Activated T-helper 2 cell treated with anti-CD3 and anti-CD28 coated beads, Interferon-gamma antibody, Interleukin-2, Interleukin-4, amounts not matched to agents 10 μg/mL and 5 μg/mL and 100 μg/mL, durations not matched to agents 14 hours and 24 hours and 36 hours (primary cell): ENCODE measurements around the gene TAF11L7. TPM values are rescaled to one million over a fixed set of nuclear protein-coding genes. Genes with fewer than 3 reads are reported as not detected.
"Not testable (repeated sequence)": the region's sequence is repeated elsewhere in the genome, so short reads cannot be mapped to it uniquely, and the experiment has no call there.

Experiments used
- DNase-seq: peaks from one replicate; pipeline ENCODE4 v3.0.0; 2021; ENCODE audit warnings: low spot score
- H3K27ac Mint-ChIP-seq: one replicate; pipeline ENCODE4 v1.8.0; 2021; ENCODE audit warnings: mixed read lengths
- H3K27me3 Mint-ChIP-seq: one replicate; pipeline ENCODE4 v1.8.0; 2021; ENCODE audit warnings: low read depth, mixed read lengths
- H3K36me3 Mint-ChIP-seq: one replicate; pipeline ENCODE4 v1.8.0; 2021; ENCODE audit warnings: low read depth, mixed read lengths
- H3K4me1 Mint-ChIP-seq: one replicate; pipeline ENCODE4 v1.8.0; 2021; ENCODE audit warnings: low read depth, mixed read lengths
- H3K4me3 Mint-ChIP-seq: one replicate; pipeline ENCODE4 v1.8.0; 2021; ENCODE audit warnings: low read depth, mild to moderate bottlenecking, moderate library complexity, mixed read lengths
- H3K9me3 Mint-ChIP-seq: one replicate; pipeline ENCODE4 v1.8.0; 2021; ENCODE audit warnings: mixed read lengths
- intact Hi-C: fragments of 100-400 bp; cut with micrococcal nuclease; formaldehyde crosslinking; loops from one replicate; pipeline ENCODE4 v1.15.1; 2023
- total RNA-seq: library from RNA; stranded (reverse); gene quantifications from 2 replicates; pipeline ENCODE4 v1.2.3, GENCODE V29; 2022

TAF11L7 gene
- not detected in 2 replicates for total RNA-seq

- H3K27me3 Mint-ChIP-seq, H3K27ac Mint-ChIP-seq, H3K4me3 Mint-ChIP-seq, intact Hi-C loops, H3K36me3 Mint-ChIP-seq, DNase-seq, H3K4me1 Mint-ChIP-seq, H3K9me3 Mint-ChIP-seq: not testable (repeated sequence)
Measured at GRCh38 chr5:17585658-17586057, at the start of gene TAF11L7. TSS of gene TAF11L7 (minus strand) at chr5:17585758.

- intact Hi-C loops: no loop called here
- Mint-ChIP-seq H3K36me3 (no peaks in the 10 kb centered on the region), H3K27me3 (no peaks in the 10 kb centered on the region), H3K9me3 (peaks cover 39% of the 10 kb centered on the region), H3K4me3 (no peak within 1 kb of the TSS), H3K4me1 (no peaks in the 10 kb centered on the region), H3K27ac (no peak within 1 kb of the TSS)
- DNase-seq: no peak
Measured at GRCh38 chr5:17634160-17634559, 48.6 kb upstream of the TAF11L7 start, which contains the start of gene TAF11L14. TSS of gene TAF11L14 (plus strand) at chr5:17634460.

GRCh38 chr5:17631788-17632187, 46.2 kb upstream of the TAF11L7 start, which contains the start of gene TAF11L13:
TSS of gene TAF11L13 (plus strand) at chr5:17632088.
- intact Hi-C loops, H3K4me1 Mint-ChIP-seq, H3K36me3 Mint-ChIP-seq, H3K27ac Mint-ChIP-seq, H3K4me3 Mint-ChIP-seq, DNase-seq, H3K27me3 Mint-ChIP-seq: not testable (repeated sequence)
- H3K9me3 Mint-ChIP-seq: peaks cover 33% of the 10 kb centered on the region

- Mint-ChIP-seq H3K36me3 (no peaks in the 10 kb centered on the region), H3K4me3 (no peak overlapping the region), H3K27me3 (no peaks in the 10 kb centered on the region), H3K4me1 (no peaks in the 10 kb centered on the region), H3K27ac (no peak overlapping the region), H3K9me3 (peaks cover 17% of the 10 kb centered on the region)
- DNase-seq: no peak
- intact Hi-C loops: no loop called here
Measured at GRCh38 chr5:17625686-17626085, 40.1 kb upstream of the TAF11L7 start.

GRCh38 chr5:17620627-17621026, 35.1 kb upstream of the TAF11L7 start:
- no peaks in the 10 kb centered on the region for H3K27me3 Mint-ChIP-seq
- H3K4me1 Mint-ChIP-seq: no peaks in the 10 kb centered on the region
- H3K36me3 Mint-ChIP-seq: no peaks in the 10 kb centered on the region
- intact Hi-C loops: no loop called here
- H3K27ac Mint-ChIP-seq: no peak overlapping the region
- DNase-seq: no peak
- peaks cover 29% of the 10 kb centered on the region for H3K9me3 Mint-ChIP-seq
- H3K4me3 Mint-ChIP-seq: no peak overlapping the region

GRCh38 chr5:17619354-17619753, 33.8 kb upstream of the TAF11L7 start:
- Mint-ChIP-seq H3K4me1 (no peaks in the 10 kb centered on the region), H3K27ac (no peak overlapping the region), H3K36me3 (no peaks in the 10 kb centered on the region), H3K27me3 (no peaks in the 10 kb centered on the region), H3K4me3 (no peak overlapping the region), H3K9me3 (peaks cover 29% of the 10 kb centered on the region)
- intact Hi-C loops: no loop called here
- DNase-seq: no peak

GRCh38 chr5:17614872-17615605, 29.5 kb upstream of the TAF11L7 start:
- H3K27me3 Mint-ChIP-seq: no peaks in the 10 kb centered on the region
- intact Hi-C loops: no loop called here
- DNase-seq: no peak
- no peak overlapping the region for H3K4me3 Mint-ChIP-seq
- H3K27ac Mint-ChIP-seq: no peak overlapping the region
- no peaks in the 10 kb centered on the region for H3K36me3 Mint-ChIP-seq
- H3K4me1 Mint-ChIP-seq: no peaks in the 10 kb centered on the region
- H3K9me3 Mint-ChIP-seq: peaks cover 33% of the 10 kb centered on the region

GRCh38 chr5:17610092-17610491, 24.5 kb upstream of the TAF11L7 start, which contains the start of gene TAF11L12:
TSS of gene TAF11L12 (plus strand) at chr5:17610392.
- intact Hi-C loops: not testable (repeated sequence)

GRCh38 chr5:17607461-17607860, 21.9 kb upstream of the TAF11L7 start:
- DNase-seq, H3K27ac Mint-ChIP-seq, intact Hi-C loops, H3K27me3 Mint-ChIP-seq, H3K4me1 Mint-ChIP-seq, H3K4me3 Mint-ChIP-seq, H3K36me3 Mint-ChIP-seq: not testable (repeated sequence)
- peaks cover 46% of the 10 kb centered on the region for H3K9me3 Mint-ChIP-seq

More at GRCh38 chr5:17610092-17610491, 24.5 kb upstream of the TAF11L7 start, which contains the start of gene TAF11L12:
- not testable (repeated sequence) for H3K36me3 Mint-ChIP-seq, DNase-seq, H3K27me3 Mint-ChIP-seq, H3K4me3 Mint-ChIP-seq, H3K27ac Mint-ChIP-seq, H3K4me1 Mint-ChIP-seq
- peaks cover 42% of the 10 kb centered on the region for H3K9me3 Mint-ChIP-seq

- Mint-ChIP-seq H3K9me3 (peaks cover 43% of the 10 kb centered on the region), H3K4me3 (no peak overlapping the region), H3K27me3 (no peaks in the 10 kb centered on the region), H3K4me1 (no peaks in the 10 kb centered on the region), H3K27ac (no peak overlapping the region), H3K36me3 (no peaks in the 10 kb centered on the region)
- DNase-seq: no peak
- intact Hi-C loops: no loop called here
Measured at GRCh38 chr5:17604951-17605350, 19.4 kb upstream of the TAF11L7 start.

GRCh38 chr5:17603880-17604279, 18.3 kb upstream of the TAF11L7 start, which contains the start of gene TAF11L11:
TSS of gene TAF11L11 (plus strand) at chr5:17604183.
- H3K36me3 Mint-ChIP-seq, H3K4me3 Mint-ChIP-seq, DNase-seq, H3K27ac Mint-ChIP-seq, H3K27me3 Mint-ChIP-seq, intact Hi-C loops, H3K4me1 Mint-ChIP-seq: not testable (repeated sequence)
- H3K9me3 Mint-ChIP-seq: peaks cover 49% of the 10 kb centered on the region

- H3K4me1 Mint-ChIP-seq: not testable (repeated sequence)
- peaks cover 18% of the 10 kb centered on the region for H3K9me3 Mint-ChIP-seq
Measured at GRCh38 chr5:17597728-17598127, 12.2 kb upstream of the TAF11L7 start, which contains the start of gene TAF11L10. TSS of gene TAF11L10 (minus strand) at chr5:17597828.

GRCh38 chr5:17594255-17594654, 8.7 kb upstream of the TAF11L7 start, which contains the start of gene TAF11L9:
TSS of gene TAF11L9 (minus strand) at chr5:17594394.
- H3K36me3 Mint-ChIP-seq, H3K4me1 Mint-ChIP-seq, H3K4me3 Mint-ChIP-seq, DNase-seq, H3K9me3 Mint-ChIP-seq, intact Hi-C loops, H3K27ac Mint-ChIP-seq, H3K27me3 Mint-ChIP-seq: not testable (repeated sequence)

More at GRCh38 chr5:17597728-17598127, 12.2 kb upstream of the TAF11L7 start, which contains the start of gene TAF11L10:
- DNase-seq, H3K4me3 Mint-ChIP-seq, H3K27ac Mint-ChIP-seq, H3K27me3 Mint-ChIP-seq, intact Hi-C loops, H3K36me3 Mint-ChIP-seq: not testable (repeated sequence)
